ENCODE measurements around the gene CPNE6.

The CPNE6 gene

DNA sequence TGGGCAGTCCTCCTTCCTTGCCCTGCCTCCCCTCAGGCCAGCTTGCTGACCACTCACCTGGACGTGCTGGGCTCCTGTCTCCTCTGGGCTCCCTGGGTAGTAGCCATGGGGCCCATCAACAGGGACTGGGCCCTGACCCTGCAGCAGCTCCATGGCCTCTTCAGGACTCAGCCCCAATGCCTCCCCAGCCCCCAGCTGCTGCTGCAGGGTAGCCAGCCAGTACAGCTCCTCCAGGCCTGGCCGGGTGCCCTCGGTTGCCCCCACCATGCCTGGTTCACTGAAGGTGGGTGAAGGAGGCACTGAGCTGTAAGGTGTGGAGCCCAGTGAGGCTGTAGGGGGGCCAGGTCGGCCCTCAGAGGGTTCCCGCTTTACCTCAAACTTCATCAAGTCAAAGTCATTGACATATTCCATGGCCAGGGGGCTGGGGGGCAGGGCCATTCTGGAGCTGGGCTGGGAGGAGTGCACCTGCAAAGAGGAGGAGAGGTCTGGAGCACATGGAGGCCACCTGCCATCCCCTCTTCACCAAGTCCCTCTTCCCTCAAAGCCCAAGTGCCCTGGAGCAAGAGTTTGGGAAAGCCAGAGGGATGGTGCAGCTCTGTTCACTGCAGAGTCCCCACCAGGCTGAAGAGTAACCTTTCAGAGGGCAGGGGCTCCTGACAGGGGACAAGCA is 11.2 kb downstream of the CPNE6 start:
- H3K4me1 ChIP-seq: peaks cover 17% of the 10 kb centered on the region
- TF ChIP-seq, protein P1, sequence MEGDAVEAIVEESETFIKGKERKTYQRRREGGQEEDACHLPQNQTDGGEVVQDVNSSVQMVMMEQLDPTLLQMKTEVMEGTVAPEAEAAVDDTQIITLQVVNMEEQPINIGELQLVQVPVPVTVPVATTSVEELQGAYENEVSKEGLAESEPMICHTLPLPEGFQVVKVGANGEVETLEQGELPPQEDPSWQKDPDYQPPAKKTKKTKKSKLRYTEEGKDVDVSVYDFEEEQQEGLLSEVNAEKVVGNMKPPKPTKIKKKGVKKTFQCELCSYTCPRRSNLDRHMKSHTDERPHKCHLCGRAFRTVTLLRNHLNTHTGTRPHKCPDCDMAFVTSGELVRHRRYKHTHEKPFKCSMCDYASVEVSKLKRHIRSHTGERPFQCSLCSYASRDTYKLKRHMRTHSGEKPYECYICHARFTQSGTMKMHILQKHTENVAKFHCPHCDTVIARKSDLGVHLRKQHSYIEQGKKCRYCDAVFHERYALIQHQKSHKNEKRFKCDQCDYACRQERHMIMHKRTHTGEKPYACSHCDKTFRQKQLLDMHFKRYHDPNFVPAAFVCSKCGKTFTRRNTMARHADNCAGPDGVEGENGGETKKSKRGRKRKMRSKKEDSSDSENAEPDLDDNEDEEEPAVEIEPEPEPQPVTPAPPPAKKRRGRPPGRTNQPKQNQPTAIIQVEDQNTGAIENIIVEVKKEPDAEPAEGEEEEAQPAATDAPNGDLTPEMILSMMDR (IDR thresholded peaks at IDR 0.05; ENCODE audit: low read depth, low read length): no peak
- H3K27me3 ChIP-seq: no peaks in the 10 kb centered on the region

DNA sequence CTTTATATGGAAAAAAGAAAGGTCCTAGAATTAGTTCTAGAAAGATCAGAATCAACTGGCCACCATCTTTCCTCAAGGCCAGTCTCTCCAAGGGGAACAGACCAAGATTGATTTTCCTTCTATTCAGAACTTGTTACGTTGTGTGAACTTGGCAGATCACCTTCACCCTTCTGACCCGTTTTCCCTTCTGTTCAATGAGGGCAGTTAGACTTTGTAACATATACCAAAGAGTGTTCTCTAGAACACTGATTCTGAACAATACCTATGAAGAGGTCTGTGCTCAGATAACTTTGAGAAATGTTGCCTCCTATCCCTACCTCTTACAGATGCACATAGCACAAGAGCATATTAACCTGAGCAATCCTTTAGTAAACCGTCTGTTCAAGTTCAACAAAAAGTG is 12.1 kb downstream of the CPNE6 start:
- no peaks in the 10 kb centered on the region for H3K27me3 ChIP-seq
- no peak overlapping the region for H3K4me3 ChIP-seq (ENCODE audit: low read depth, low read length)
- H3K4me1 ChIP-seq: peaks cover 17% of the 10 kb centered on the region
- no peaks in the 10 kb centered on the region for H3K9me3 ChIP-seq
- DNase-seq: no peak
- TF ChIP-seq, protein P1 (IDR thresholded peaks at IDR 0.05; ENCODE audit: low read depth, low read length): no peak
- H3K36me3 ChIP-seq: no peaks in the 10 kb centered on the region

More for the DNA sequence above, 11.2 kb downstream of the CPNE6 start:
- no peak for DNase-seq
- Histone ChIP-seq H3K4me3 (ENCODE audit: low read depth, low read length) (no peak overlapping the region), H3K36me3 (no peaks in the 10 kb centered on the region), H3K9me3 (no peaks in the 10 kb centered on the region)

DNA sequence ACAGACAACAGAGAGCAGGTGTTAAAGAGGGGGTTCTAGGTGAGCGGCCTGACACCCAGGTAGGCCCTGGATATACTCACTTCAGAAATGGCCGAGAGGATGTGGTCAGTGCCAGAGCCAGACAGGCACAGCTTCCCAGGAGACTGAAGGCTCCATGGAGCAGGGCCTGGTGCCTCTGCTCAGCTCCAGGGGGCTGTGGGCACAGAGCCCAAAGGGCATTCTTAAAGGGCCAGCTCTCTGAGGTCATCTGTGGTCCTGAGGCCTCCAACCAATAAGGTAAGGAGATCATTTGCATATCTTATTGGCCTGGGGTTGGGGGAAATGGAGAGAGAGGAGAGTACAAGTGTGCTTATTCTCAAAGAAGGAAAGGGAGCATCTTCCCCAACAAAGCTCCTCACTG is 13.1 kb downstream of the CPNE6 start:
- DNase-seq: no peak

DNA sequence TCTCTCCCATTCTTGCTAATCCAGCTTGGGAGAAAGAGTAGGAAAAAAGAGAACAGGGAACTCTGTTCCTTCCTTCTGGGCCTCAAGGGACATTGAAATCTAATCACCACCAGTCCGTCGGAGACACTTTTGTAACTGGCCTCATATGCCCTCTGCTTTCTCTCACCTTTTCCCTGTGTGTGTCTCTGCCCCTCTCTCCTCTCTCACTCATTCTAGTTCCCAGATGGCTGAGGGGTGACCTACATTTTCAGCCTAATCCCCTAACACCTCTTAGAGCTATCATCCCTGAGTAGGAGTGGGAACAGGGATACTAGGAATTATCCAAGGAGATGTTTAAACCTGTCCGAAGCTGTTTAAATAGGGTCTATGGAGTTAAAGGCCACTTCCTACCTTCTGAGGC is 13.9 kb downstream of the CPNE6 start:
- Histone ChIP-seq H3K4me1 (peaks cover 6% of the 10 kb centered on the region), H3K27me3 (no peaks in the 10 kb centered on the region), H3K36me3 (no peaks in the 10 kb centered on the region), H3K4me3 (ENCODE audit: low read depth, low read length) (no peak overlapping the region), H3K9me3 (no peaks in the 10 kb centered on the region)
- no peak for DNase-seq
- TF ChIP-seq, protein P1 (IDR thresholded peaks at IDR 0.05; ENCODE audit: low read depth, low read length): no peak

More for the DNA sequence above, 13.1 kb downstream of the CPNE6 start:
- Histone ChIP-seq H3K4me1 (peaks cover 9% of the 10 kb centered on the region), H3K27me3 (no peaks in the 10 kb centered on the region), H3K9me3 (no peaks in the 10 kb centered on the region), H3K36me3 (no peaks in the 10 kb centered on the region), H3K4me3 (ENCODE audit: low read depth, low read length) (no peak overlapping the region)
- TF ChIP-seq, protein P1 (IDR thresholded peaks at IDR 0.05; ENCODE audit: low read depth, low read length): no peak

DNA sequence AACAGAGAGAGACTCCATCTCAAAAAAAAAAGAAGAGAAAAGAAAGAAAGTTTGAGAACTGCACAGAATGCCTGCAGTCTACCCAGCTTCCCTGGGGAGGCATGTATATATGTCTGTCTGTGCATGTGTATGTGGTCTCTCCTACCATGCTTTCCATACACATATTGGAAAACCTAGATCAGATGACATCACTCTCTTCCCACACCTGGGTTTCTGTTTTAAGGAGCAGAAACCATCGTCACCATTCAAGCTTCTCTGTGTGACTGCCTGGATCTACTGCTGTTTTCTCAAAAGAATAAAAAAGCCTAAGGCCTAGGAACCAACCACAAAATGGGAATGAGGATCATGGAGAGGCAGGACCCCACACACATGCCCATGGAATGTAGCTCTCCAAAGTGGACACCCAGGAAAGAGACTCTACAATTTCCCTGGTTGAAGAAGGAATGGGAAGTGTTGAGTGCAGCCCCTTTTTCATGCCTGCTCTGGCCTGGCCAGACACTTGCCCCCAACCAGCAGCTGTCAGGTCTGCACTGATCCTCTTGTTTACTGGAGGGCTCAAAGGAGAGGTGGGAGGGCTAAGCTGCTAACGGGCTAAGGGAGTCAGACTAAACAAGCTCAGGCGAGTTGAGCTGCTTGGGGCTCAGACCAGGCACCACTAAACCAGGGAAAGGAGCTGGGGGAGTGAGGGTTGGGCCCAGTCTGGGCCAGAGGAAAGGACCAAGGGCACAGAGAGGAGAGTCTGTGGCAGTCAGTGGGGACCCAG is 15.0 kb downstream of the CPNE6 start:
- TF ChIP-seq, protein P1 (IDR thresholded peaks at IDR 0.05; ENCODE audit: low read depth, low read length): no peak
- Histone ChIP-seq H3K9me3 (no peaks in the 10 kb centered on the region), H3K4me1 (peaks cover 5% of the 10 kb centered on the region; the same call in 1 of the 2 replicates), H3K4me3 (ENCODE audit: low read depth, low read length) (no peak overlapping the region), H3K27me3 (no peaks in the 10 kb centered on the region), H3K36me3 (no peaks in the 10 kb centered on the region)
- DNase-seq: no peak

DNA sequence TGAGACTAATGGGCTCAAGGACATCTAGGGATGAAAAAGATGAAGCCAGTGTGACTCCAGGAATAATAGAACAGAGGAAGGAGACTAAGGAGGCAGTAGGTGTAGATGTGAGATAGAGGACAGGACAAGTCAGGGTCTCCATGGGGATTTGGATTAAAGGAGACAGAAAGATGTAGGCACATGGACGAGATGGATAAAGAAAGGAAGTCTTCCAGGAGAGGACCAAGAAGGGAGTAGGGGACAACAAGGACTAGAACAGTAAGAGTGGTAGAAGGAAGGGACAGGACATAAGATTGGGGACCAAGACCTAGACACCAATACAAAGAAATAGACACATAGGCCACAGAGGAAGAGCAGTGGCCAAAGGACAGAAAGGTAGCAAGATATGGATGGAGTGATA is 15.6 kb downstream of the CPNE6 start:
- no peaks in the 10 kb centered on the region for H3K9me3 ChIP-seq
- H3K27me3 ChIP-seq: no peaks in the 10 kb centered on the region
- H3K4me1 ChIP-seq: peaks cover 5% of the 10 kb centered on the region; the same call in 1 of the 2 replicates
- TF ChIP-seq, protein P1 (IDR thresholded peaks at IDR 0.05; ENCODE audit: low read depth, low read length): no peak
- no peak overlapping the region for H3K4me3 ChIP-seq (ENCODE audit: low read depth, low read length)
- no peak for DNase-seq
- no peaks in the 10 kb centered on the region for H3K36me3 ChIP-seq
